HepG2 (cell line): ENCODE results near the gene WNT3. TPM values are rescaled to one million over a fixed set of nuclear protein-coding genes. Genes with fewer than 3 reads are reported as not detected.

ENCODE experiments used
- ATAC-seq: fragments of 200-7000 bp; cut with Tn5 transposase; 3 replicates; pipeline ENCODE4 v1.9.1; 2020; ENCODE audit warnings: mild to moderate bottlenecking, moderate library complexity
- BruUV-seq: library from RNA; stranded (reverse); fragments of 400-500 nt; replicated peaks from 2 replicates; lab custom pipeline; 2021; lab: Mats Ljungman, UMichigan
- CTCF ChIA-PET: fragments of 300-600 bp; formaldehyde crosslinking; extraction: SDS; loops from one replicate; lab custom pipeline; 2021; ENCODE audit warnings: low total read pairs, inconsistent platforms, low intra/inter-chr PET ratio; lab: Yijun Ruan, JAX
- POLR2A ChIA-PET: fragments of 350-600 bp; sonication (Branson Sonifier 250); formaldehyde crosslinking; loops from one replicate; lab custom pipeline; 2020; ENCODE audit warnings: antibody characterized with exemption, inconsistent platforms; lab: Yijun Ruan, JAX
- DNase-seq: peaks from one replicate; pipeline ENCODE4 v3.0.0-alpha.2; 2015; ENCODE audit warnings: low spot score
- FAIRE-seq: peaks from 3 replicates; lab custom pipeline; 2011; peaks lifted over from hg19 to GRCh38; lab: Jason Lieb, UNC
- H2AFZ ChIP-seq: one replicate; pipeline ENCODE4 v1.6.1; 2011; ENCODE audit warnings: low read length, inconsistent platforms
- H3K27ac ChIP-seq: fragments of 300-600 bp; 3 replicates; pipeline ENCODE4 v1.8.0; 2011; ENCODE audit warnings: mixed run types, mild to moderate bottlenecking, mixed read lengths, low read length, inconsistent platforms; ENCODE audit not compliant: insufficient read depth; ENCODE audit errors: extremely low read length
- H3K27me3 ChIP-seq, 2 experiments: fragments of 200-600 bp in 1 of 2; 2 replicates in 1 of 2; 3 replicates in 1 of 2; pipeline versions ENCODE4 v1.6.0 to v1.8.0; 2011; ENCODE audit warnings: low read length in 2 of 2, mild to moderate bottlenecking in 2 of 2, moderate library complexity in 2 of 2, inconsistent platforms in 1 of 2; ENCODE audit not compliant: insufficient read depth in 2 of 2, control insufficient read depth in 1 of 2
- H3K36me3 ChIP-seq, 2 experiments: fragments of 200-600 bp in 1 of 2; replicated peaks in 1 of 2; 2 replicates in 1 of 2; 3 replicates in 1 of 2; pipeline versions ENCODE4 v1.5.1 to v1.8.0; 2011; ENCODE audit warnings: low read length in 2 of 2, inconsistent platforms in 1 of 2; ENCODE audit not compliant: insufficient read depth in 2 of 2, control insufficient read depth in 1 of 2
- H3K4me1 ChIP-seq: 2 replicates; pipeline ENCODE4 v1.5.1; 2012; ENCODE audit warnings: low read length, inconsistent platforms; ENCODE audit not compliant: insufficient read depth
- H3K4me2 ChIP-seq: 2 replicates; pipeline ENCODE4 v1.6.0; 2011; ENCODE audit warnings: low read depth, low read length, inconsistent platforms
- H3K4me3 ChIP-seq, 3 experiments: fragments of 200-600 bp in 1 of 3; sonication (generic), shearing (Covaris generic) in 1 of 3; replicated peaks in 1 of 3; 2 replicates each; pipeline ENCODE4 v1.5.1; 2011 to 2016; ENCODE audit warnings: low read length in 3 of 3, inconsistent platforms in 2 of 3, low read depth in 2 of 3, mild to moderate bottlenecking in 2 of 3, control low read depth in 1 of 3, mixed read lengths in 1 of 3; ENCODE audit not compliant: insufficient read depth in 1 of 3
- H3K79me2 ChIP-seq: one replicate; pipeline ENCODE4 v1.6.1; 2011; ENCODE audit warnings: low read length, inconsistent platforms; ENCODE audit not compliant: insufficient read depth
- H3K9ac ChIP-seq: 2 replicates; pipeline ENCODE4 v1.6.0; 2011; ENCODE audit warnings: mild to moderate bottlenecking, low read depth, low read length, inconsistent platforms; ENCODE audit not compliant: insufficient read depth
- H3K9me3 ChIP-seq: 2 replicates; pipeline ENCODE4 v1.5.1; 2012; ENCODE audit warnings: mild to moderate bottlenecking, low read length
- H4K20me1 ChIP-seq: 2 replicates; pipeline ENCODE4 v1.6.0; 2011; ENCODE audit warnings: inconsistent platforms, mild to moderate bottlenecking, low read length, moderate library complexity; ENCODE audit not compliant: insufficient read depth
- CREM ChIP-seq, 2 experiments: sonication (generic) in 1 of 2; formaldehyde crosslinking in 1 of 2; IDR thresholded peaks; 2 replicates each; pipeline versions ENCODE4 v1.4.0 to v1.6.1; 2016 to 2020; ENCODE audit warnings: antibody characterized with exemption in 1 of 2, mild to moderate bottlenecking in 1 of 2, missing genetic modification reagents in 1 of 2
- EZH2 ChIP-seq: conservative IDR thresholded peaks from 2 replicates; pipeline ENCODE4 v1.6.1; 2012; ENCODE audit warnings: mild to moderate bottlenecking, low read depth, low read length, moderate library complexity
- IKZF4 ChIP-seq: sonication (generic); formaldehyde crosslinking; IDR thresholded peaks from 2 replicates; pipeline ENCODE4 v1.5.1; 2020; ENCODE audit warnings: borderline replicate concordance, mild to moderate bottlenecking, low read depth, missing genetic modification reagents; ENCODE audit errors: not compliant biosample characterization
- MED1 ChIP-seq: sonication (generic); formaldehyde crosslinking; IDR thresholded peaks from 2 replicates; pipeline ENCODE4 v1.4.0; 2020; ENCODE audit warnings: missing genetic modification reagents
- MED8 ChIP-seq: sonication (generic); formaldehyde crosslinking; IDR thresholded peaks from 2 replicates; pipeline ENCODE4 v1.8.1; 2023; ENCODE audit warnings: mild to moderate bottlenecking, missing genetic modification reagents; ENCODE audit not compliant: insufficient replicate concordance
- SIX1 ChIP-seq: sonication (generic); formaldehyde crosslinking; IDR thresholded peaks from 2 replicates; pipeline ENCODE4 v1.4.0; 2020; ENCODE audit warnings: missing genetic modification reagents, borderline replicate concordance
- ZNF121 ChIP-seq: sonication (generic); formaldehyde crosslinking; IDR thresholded peaks from 2 replicates; pipeline ENCODE4 v1.5.0; 2020; ENCODE audit warnings: mild to moderate bottlenecking, missing genetic modification reagents
- ZNF264 ChIP-seq: sonication (generic); formaldehyde crosslinking; IDR thresholded peaks from 2 replicates; pipeline ENCODE4 v1.4.0; 2020; ENCODE audit warnings: missing genetic modification reagents
- ZNF326 ChIP-seq: sonication (generic); formaldehyde crosslinking; IDR thresholded peaks from 2 replicates; pipeline ENCODE4 v1.4.0; 2020; ENCODE audit warnings: missing genetic modification reagents, borderline replicate concordance
- ZNF589 ChIP-seq: sonication (generic); formaldehyde crosslinking; conservative IDR thresholded peaks from 2 replicates; pipeline ENCODE4 v1.8.0; 2022; ENCODE audit warnings: mild to moderate bottlenecking, moderate library complexity, missing genetic modification reagents
- ZNF773 ChIP-seq: sonication (generic); formaldehyde crosslinking; IDR thresholded peaks from 2 replicates; pipeline ENCODE4 v1.4.0; 2020; ENCODE audit warnings: missing genetic modification reagents, borderline replicate concordance
- ZSCAN12 ChIP-seq: sonication (generic); formaldehyde crosslinking; IDR thresholded peaks from 2 replicates; pipeline ENCODE4 v1.9.0; 2021; ENCODE audit warnings: mild to moderate bottlenecking, missing genetic modification reagents
- WGBS: methylation state at CpG from one replicate; pipeline ENCODE4 v1.1.6; 2017; ENCODE audit warnings: low lambda C conversion rate; 5-methylcytosine and 5-hydroxymethylcytosine counted together
- in situ Hi-C: cut with HindIII; loops from 2 replicates; pipeline ENCODE4 v1.10.0; 2017; ENCODE audit warnings: low pct_unique_long_range_greater_than_20kb; ENCODE audit not compliant: extremely low pct_ligation_motif_present
- intact Hi-C: fragments of 100-400 bp; cut with micrococcal nuclease; formaldehyde crosslinking; loops from one replicate; pipeline ENCODE4 v1.10.0; 2022; ENCODE audit not compliant: unreplicated experiment
- polyA plus RNA-seq, 8 experiments: library from polyadenylated mRNA; depleted of rRNA in 3 of 8; stranded (reverse) in 7 of 8; unstranded in 1 of 8; fragments of >200 nt; fragmentation: Illumina TruSeq in 4 of 8; extraction: Trizol in 4 of 8; gene quantifications; 2 replicates each; pipeline versions ENCODE4 v1.2.1 to v1.2.3, GENCODE V29; 2011 to 2016; ENCODE audit warnings: low read depth in 4 of 8, missing spikeins in 1 of 8, mixed read lengths in 1 of 8; ENCODE audit not compliant: insufficient read depth in 1 of 8
- total RNA-seq, 5 experiments: library from RNA; depleted of rRNA; stranded (reverse); fragments of >200 nt; fragmentation: Illumina TruSeq; extraction: Trizol; gene quantifications; 2 replicates each; pipeline ENCODE4 v1.2.3, GENCODE V29; 2016; ENCODE audit warnings: low read depth in 1 of 5
- TF ChIP-seq, protein P1 (sequence below): sonication (generic); formaldehyde crosslinking; IDR thresholded peaks from 2 replicates; pipeline ENCODE4 v1.5.1; 2020; ENCODE audit warnings: missing genetic modification reagents, mild to moderate bottlenecking, borderline replicate concordance
- TF ChIP-seq, protein P2 (sequence below): sonication (generic); formaldehyde crosslinking; IDR thresholded peaks from 2 replicates; pipeline ENCODE4 v1.5.0; 2020; ENCODE audit warnings: missing genetic modification reagents, mild to moderate bottlenecking, borderline replicate concordance

Gene WNT3
- total and polyA plus RNA-seq, 2 of the 13 experiments (the other 11 are each of a cell fraction or from before 2014, with no cell fraction given): 8.5 to 10.3 TPM

DNA sequence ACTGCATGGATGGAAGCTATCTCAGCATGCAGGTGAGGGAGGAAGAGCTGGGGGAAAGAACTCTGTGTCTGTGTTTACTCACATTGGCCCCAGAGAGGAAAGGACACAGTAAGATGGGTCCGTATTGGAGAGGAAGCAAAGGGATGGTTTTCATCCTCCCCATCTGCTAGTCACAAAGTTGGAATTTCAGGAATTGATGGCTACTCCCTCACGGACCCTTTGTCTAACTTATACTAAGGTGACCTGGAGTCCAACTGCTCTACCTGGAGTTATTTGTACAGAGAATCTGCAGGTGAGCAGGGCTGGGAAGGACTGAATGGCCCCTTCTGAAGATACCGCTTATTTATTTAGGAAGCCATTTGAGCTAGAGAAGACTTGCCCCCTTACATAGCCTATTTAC is 55.1 kb downstream of the WNT3 start:
- peaks cover 2 to 12% of the 10 kb centered on the region in 2 experiments; a peak in 1 of 5 replicates for H3K36me3 ChIP-seq
- TF ChIP-seq ZNF121 (CRISPR knock-in tag): no peak
- no peak for TF ChIP-seq ZNF326
- no peak for TF ChIP-seq ZNF773 (CRISPR knock-in tag)
- peaks cover 46% of the 10 kb centered on the region for H3K4me1 ChIP-seq
- no peak for FAIRE-seq
- H3K27me3 ChIP-seq: no peaks in the 10 kb centered on the region
- intact Hi-C loops: no loop called here
- no peak overlapping the region for H3K9ac ChIP-seq
- in situ Hi-C loops: no loop called here
- no peak overlapping the region for H3K4me3 ChIP-seq
- no peak for DNase-seq
- ChIA-PET POLR2A (interaction anchor here (0.7 kb wide), 1 partner anchor 9 kb away, joined by 3 read pairs; no protein-coding TSS in a partner anchor), CTCF (no interaction called here)
- 84% methylated on average over 3 of the region's 3 CpGs for WGBS
- no peak overlapping the region for H3K4me2 ChIP-seq
- ATAC-seq: no peak
- no peaks in the 10 kb centered on the region for H4K20me1 ChIP-seq
- BruUV-seq: no TSS peak
- H3K79me2 ChIP-seq: no peaks in the 10 kb centered on the region
- H2AFZ ChIP-seq: no peak overlapping the region
- H3K9me3 ChIP-seq: no peaks in the 10 kb centered on the region
- no peak overlapping the region for H3K27ac ChIP-seq

DNA sequence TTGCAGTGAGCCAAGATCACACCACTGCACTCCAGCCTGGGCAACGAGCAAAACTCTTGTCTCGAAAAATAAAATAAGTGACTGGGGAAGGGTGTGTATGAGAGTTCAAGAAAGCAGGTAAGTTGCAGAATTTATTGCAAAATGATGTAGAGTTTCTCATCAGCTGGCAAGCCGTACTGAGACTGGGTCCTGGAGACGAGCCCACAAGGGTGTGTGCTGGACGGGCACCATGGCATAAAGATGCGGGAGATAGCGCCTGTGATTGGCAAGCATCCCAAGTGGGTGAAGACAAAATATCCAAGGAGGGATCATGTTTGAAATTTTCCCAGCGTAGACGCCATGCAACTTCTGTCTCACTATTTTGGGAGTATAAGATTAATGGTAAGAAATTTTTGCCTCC is 59.4 kb downstream of the WNT3 start:
- TF ChIP-seq SIX1 (no peak), CREM (IDR thresholded peaks at IDR 0.05) (no peak), CREM (CRISPR knock-in tag; IDR thresholded peaks at IDR 0.05) (no peak), MED8 (CRISPR knock-in tag) (no peak), ZNF589 (CRISPR knock-in tag) (no peak), IKZF4 (CRISPR knock-in tag) (no peak), ZSCAN12 (CRISPR knock-in tag) (no peak), MED1 (CRISPR knock-in tag) (no peak), EZH2 (no peak), ZNF264 (CRISPR knock-in tag) (no peak)
- TF ChIP-seq, protein P1, sequence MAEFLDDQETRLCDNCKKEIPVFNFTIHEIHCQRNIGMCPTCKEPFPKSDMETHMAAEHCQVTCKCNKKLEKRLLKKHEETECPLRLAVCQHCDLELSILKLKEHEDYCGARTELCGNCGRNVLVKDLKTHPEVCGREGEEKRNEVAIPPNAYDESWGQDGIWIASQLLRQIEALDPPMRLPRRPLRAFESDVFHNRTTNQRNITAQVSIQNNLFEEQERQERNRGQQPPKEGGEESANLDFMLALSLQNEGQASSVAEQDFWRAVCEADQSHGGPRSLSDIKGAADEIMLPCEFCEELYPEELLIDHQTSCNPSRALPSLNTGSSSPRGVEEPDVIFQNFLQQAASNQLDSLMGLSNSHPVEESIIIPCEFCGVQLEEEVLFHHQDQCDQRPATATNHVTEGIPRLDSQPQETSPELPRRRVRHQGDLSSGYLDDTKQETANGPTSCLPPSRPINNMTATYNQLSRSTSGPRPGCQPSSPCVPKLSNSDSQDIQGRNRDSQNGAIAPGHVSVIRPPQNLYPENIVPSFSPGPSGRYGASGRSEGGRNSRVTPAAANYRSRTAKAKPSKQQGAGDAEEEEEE (CRISPR knock-in tag): no peak
- TF ChIP-seq, protein P2, sequence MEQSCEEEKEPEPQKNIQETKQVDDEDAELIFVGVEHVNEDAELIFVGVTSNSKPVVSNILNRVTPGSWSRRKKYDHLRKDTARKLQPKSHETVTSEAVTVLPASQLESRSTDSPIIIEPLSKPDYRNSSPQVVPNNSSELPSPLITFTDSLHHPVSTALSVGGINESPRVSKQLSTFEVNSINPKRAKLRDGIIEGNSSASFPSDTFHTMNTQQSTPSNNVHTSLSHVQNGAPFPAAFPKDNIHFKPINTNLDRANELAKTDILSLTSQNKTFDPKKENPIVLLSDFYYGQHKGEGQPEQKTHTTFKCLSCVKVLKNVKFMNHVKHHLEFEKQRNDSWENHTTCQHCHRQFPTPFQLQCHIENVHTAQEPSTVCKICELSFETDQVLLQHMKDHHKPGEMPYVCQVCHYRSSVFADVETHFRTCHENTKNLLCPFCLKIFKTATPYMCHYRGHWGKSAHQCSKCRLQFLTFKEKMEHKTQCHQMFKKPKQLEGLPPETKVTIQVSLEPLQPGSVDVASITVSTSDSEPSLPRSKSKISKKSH (CRISPR knock-in tag): no peak
- Histone ChIP-seq H3K27me3 (no peaks in the 10 kb centered on the region), H3K9me3 (no peaks in the 10 kb centered on the region), H3K4me3 (no peak overlapping the region), H3K27ac (no peak overlapping the region), H3K4me2 (no peak overlapping the region), H2AFZ (no peak overlapping the region), H3K9ac (no peak overlapping the region), H3K36me3 (peaks cover 13 to 33% of the 10 kb centered on the region in 2 experiments), H3K79me2 (no peaks in the 10 kb centered on the region), H4K20me1 (no peaks in the 10 kb centered on the region), H3K4me1 (peaks cover 36% of the 10 kb centered on the region)
- in situ Hi-C loops: no loop called here
- CTCF ChIA-PET: no interaction called here
- ATAC-seq (no peak), DNase-seq (no peak), FAIRE-seq (no peak)
- intact Hi-C loops: no loop called here
- 95% methylated on average over 9 of the region's 9 CpGs for WGBS
- POLR2A ChIA-PET: interaction anchor here (1.9 kb wide), 1 partner anchor 11 kb away, joined by 12 read pairs; no protein-coding TSS in a partner anchor
- BruUV-seq: no TSS peak
